CD14-positive monocyte (primary cell): ENCODE measurements around the gene TP53I13. TPM values are rescaled to one million over a fixed set of nuclear protein-coding genes. Genes with fewer than 3 reads are reported as not detected.

Source experiments
- DNase-seq, 3 donors: peaks; one replicate each; pipeline ENCODE4 v3.0.0-alpha.2; 2011 to 2022
- H2AFZ ChIP-seq: 2 replicates; pipeline ENCODE4 v1.6.0; 2012; ENCODE audit warnings: mild to moderate bottlenecking, low read depth, low read length, inconsistent platforms; ENCODE audit not compliant: insufficient read depth, poor library complexity, severe bottlenecking
- H3K27ac ChIP-seq, 2 donors: 1 replicate in 1 of 2; 2 replicates in 1 of 2; pipeline ENCODE4 v1.5.1; 2012 to 2013; ENCODE audit warnings: low read length in 2 of 2, control low read depth in 1 of 2, inconsistent platforms in 1 of 2, low read depth in 1 of 2, mild to moderate bottlenecking in 1 of 2
- H3K27me3 ChIP-seq, 2 donors: one replicate each; pipeline versions ENCODE4 v1.6.0 to v1.6.1; 2011 to 2013; ENCODE audit warnings: low read length in 2 of 2; ENCODE audit not compliant: control insufficient read depth in 2 of 2, insufficient read depth in 2 of 2
- H3K36me3 ChIP-seq, 2 donors: replicated peaks in 1 of 2; 1 replicate in 1 of 2; 2 replicates in 1 of 2; pipeline versions ENCODE4 v1.5.1 to v1.6.1; 2012 to 2013; ENCODE audit warnings: low read length in 2 of 2, control low read depth in 1 of 2, inconsistent platforms in 1 of 2, mild to moderate bottlenecking in 1 of 2; ENCODE audit not compliant: insufficient read depth in 2 of 2, control insufficient read depth in 1 of 2
- H3K4me1 ChIP-seq, 2 donors: 1 replicate in 1 of 2; 2 replicates in 1 of 2; pipeline versions ENCODE4 v1.5.1 to v1.6.1; 2012 to 2013; ENCODE audit warnings: low read length in 2 of 2, control low read depth in 1 of 2, inconsistent platforms in 1 of 2, mild to moderate bottlenecking in 1 of 2, moderate library complexity in 1 of 2; ENCODE audit not compliant: insufficient read depth in 2 of 2, control insufficient read depth in 1 of 2
- H3K4me2 ChIP-seq: replicated peaks from 2 replicates; pipeline ENCODE3; 2012; ENCODE audit warnings: low read length, moderate library complexity, mild to moderate bottlenecking; ENCODE audit not compliant: poor library complexity, severe bottlenecking; ENCODE audit errors: extremely low read depth
- H3K4me3 ChIP-seq, 3 experiments: fragments of 200-600 bp in 1 of 3; sonication (generic) in 1 of 3; replicated peaks in 1 of 3; 1 replicate in 2 of 3; 2 replicates in 1 of 3; pipeline ENCODE4 v1.5.1; 2011 to 2013; ENCODE audit warnings: low read length in 3 of 3, mild to moderate bottlenecking in 3 of 3, control low read depth in 2 of 3, low read depth in 2 of 3, inconsistent platforms in 1 of 3, moderate library complexity in 1 of 3
- H3K79me2 ChIP-seq: 2 replicates; pipeline ENCODE4 v1.6.0; 2012; ENCODE audit warnings: mild to moderate bottlenecking, control low read depth, inconsistent platforms, low read length, moderate library complexity; ENCODE audit not compliant: insufficient read depth
- H3K9ac ChIP-seq: 2 replicates; pipeline ENCODE4 v1.6.0; 2017; ENCODE audit warnings: low read length, mild to moderate bottlenecking; ENCODE audit not compliant: insufficient read depth, poor library complexity, severe bottlenecking
- H3K9me3 ChIP-seq, 2 donors: replicated peaks in 1 of 2; 1 replicate in 1 of 2; 2 replicates in 1 of 2; pipeline versions ENCODE4 v1.5.1 to v1.6.1; 2012 to 2013; ENCODE audit warnings: low read length in 2 of 2, control low read depth in 1 of 2; ENCODE audit not compliant: control insufficient read depth in 1 of 2, insufficient read depth in 1 of 2
- H4K20me1 ChIP-seq: 2 replicates; pipeline ENCODE4 v1.6.0; 2012; ENCODE audit warnings: mild to moderate bottlenecking, low read length, control low read depth, moderate library complexity; ENCODE audit not compliant: insufficient read depth
- H3K27ac Mint-ChIP-seq, 7 donors: one replicate each; pipeline ENCODE4 v1.8.0; 2020; ENCODE audit warnings: mild to moderate bottlenecking in 7 of 7, mixed read lengths in 7 of 7, moderate library complexity in 6 of 7, inconsistent platforms in 2 of 7
- H3K27me3 Mint-ChIP-seq, 3 donors: one replicate each; pipeline ENCODE4 v1.8.0; 2021 to 2022; ENCODE audit warnings: low read depth in 3 of 3, mild to moderate bottlenecking in 3 of 3, mixed read lengths in 3 of 3, moderate library complexity in 3 of 3, inconsistent platforms in 1 of 3
- H3K36me3 Mint-ChIP-seq, 2 donors: one replicate each; pipeline ENCODE4 v1.8.0; 2020; ENCODE audit warnings: mixed read lengths in 2 of 2, inconsistent platforms in 1 of 2, mild to moderate bottlenecking in 1 of 2
- H3K4me1 Mint-ChIP-seq: one replicate; pipeline ENCODE4 v1.8.0; 2020; ENCODE audit warnings: mild to moderate bottlenecking, mixed read lengths
- H3K4me3 Mint-ChIP-seq, 2 donors: one replicate each; pipeline ENCODE4 v1.8.0; 2020; ENCODE audit warnings: mild to moderate bottlenecking in 2 of 2, mixed read lengths in 2 of 2, moderate library complexity in 1 of 2
- H3K9me3 Mint-ChIP-seq, 7 donors: one replicate each; pipeline ENCODE4 v1.8.0; 2020 to 2022; ENCODE audit warnings: mixed read lengths in 7 of 7, mild to moderate bottlenecking in 6 of 7, moderate library complexity in 6 of 7, inconsistent platforms in 2 of 7
- CTCF ChIP-seq: fragments of 200-600 bp; IDR thresholded peaks from one replicate; pipeline ENCODE4 v1.8.0; 2022; ENCODE audit warnings: antibody characterized with exemption, mild to moderate bottlenecking
- WGBS: methylation state at CpG from one replicate; pipeline ENCODE4 v1.1.5; 2013; ENCODE audit warnings: missing lambda C conversion rate; ENCODE audit not compliant: insufficient coverage; 5-methylcytosine and 5-hydroxymethylcytosine counted together
- intact Hi-C, 2 donors: fragments of 100-400 bp; cut with micrococcal nuclease; formaldehyde crosslinking; loops; one replicate each; pipeline versions ENCODE4 v1.15.0 to v1.15.1; 2023
- polyA plus RNA-seq, 3 donors: library from polyadenylated mRNA; depleted of rRNA in 1 of 3; unstranded in 2 of 3; stranded (reverse) in 1 of 3; fragments of 300-500 nt in 2 of 3; fragments of >200 nt in 1 of 3; fragmentation: Illumina TruSeq in 2 of 3; gene quantifications; 1 replicate in 2 of 3; 2 replicates in 1 of 3; pipeline ENCODE4 v1.2.3, GENCODE V29; 2012 to 2021

The TP53I13 gene
- polyA plus RNA-seq, 3 donors: 9.4 to 58.6 (median 14.4) TPM

GRCh38 chr17:29612404-29613280 is 44.1 kb downstream of the TP53I13 start:
- no peak overlapping the region for H3K9ac ChIP-seq
- intact Hi-C loops: loop anchor here in 1 of 2 donors (10.0 kb wide), 1 partner anchor 48 kb away; the partner anchor contains the start of genes ABHD15 and TP53I13
- H3K79me2 ChIP-seq: no peaks in the 10 kb centered on the region
- TF ChIP-seq CTCF: no peak
- 51% methylated on average over 74 of the region's 85 CpGs for WGBS
- H3K9me3 ChIP-seq: no peaks in the 10 kb centered on the region
- Mint-ChIP-seq H3K9me3 (peaks cover 0 to 7% (median 1%) of the 10 kb centered on the region in 7 donors), H3K36me3 (no peaks in the 10 kb centered on the region), H3K4me3 (peak overlapping the region; percentile 47 to 60), H3K27ac (no peak overlapping the region), H3K4me1 (peaks cover 41% of the 10 kb centered on the region), H3K27me3 (peaks cover 35 to 51% (median 39%) of the 10 kb centered on the region in 3 donors)
- peak overlapping the region in 1 of 3 experiments; percentile 68 for H3K4me3 ChIP-seq
- no peak for DNase-seq
- no peak overlapping the region for H3K27ac ChIP-seq
- peaks cover 7 to 43% of the 10 kb centered on the region in 2 donors for H3K27me3 ChIP-seq
- peaks cover 33% of the 10 kb centered on the region for H4K20me1 ChIP-seq
- peak overlapping the region; percentile 65 for H2AFZ ChIP-seq
- H3K36me3 ChIP-seq: no peaks in the 10 kb centered on the region
- peak overlapping the region; percentile 74 for H3K4me2 ChIP-seq
- H3K4me1 ChIP-seq: peaks cover 46 to 51% of the 10 kb centered on the region in 2 donors

- intact Hi-C loops: loop anchor here in 1 of 2 donors (10.0 kb wide), 1 partner anchor 49 kb away; the partner anchor contains the start of genes ABHD15 and TP53I13
- Histone ChIP-seq H3K9me3 (no peaks in the 10 kb centered on the region), H3K4me2 (peak overlapping the region; percentile 74), H3K36me3 (no peaks in the 10 kb centered on the region), H3K79me2 (no peaks in the 10 kb centered on the region), H2AFZ (peak overlapping the region; percentile 65), H4K20me1 (peaks cover 33% of the 10 kb centered on the region), H3K27ac (no peak overlapping the region), H3K9ac (no peak overlapping the region), H3K27me3 (peaks cover 7 to 47% of the 10 kb centered on the region in 2 donors), H3K4me1 (peaks cover 52 to 59% of the 10 kb centered on the region in 2 donors), H3K4me3 (peak overlapping the region in 1 of 3 experiments; percentile 68)
- H3K9me3 Mint-ChIP-seq: peaks cover 0 to 7% (median 1%) of the 10 kb centered on the region in 7 donors
- WGBS: under 1% methylated on average over 49 of the region's 50 CpGs
- peak; percentile 85 to 88 (median 87) for DNase-seq
- no peak overlapping the region for H3K27ac Mint-ChIP-seq
- TF ChIP-seq CTCF: peak; percentile 90
- peaks cover 44% of the 10 kb centered on the region for H3K4me1 Mint-ChIP-seq
- H3K4me3 Mint-ChIP-seq: peak overlapping the region in 1 of 2 donors; percentile 80
- peaks cover 37 to 58% (median 39%) of the 10 kb centered on the region in 3 donors for H3K27me3 Mint-ChIP-seq
- H3K36me3 Mint-ChIP-seq: no peaks in the 10 kb centered on the region
Observed at GRCh38 chr17:29613352-29613837, 44.9 kb downstream of the TP53I13 start.
